ENCODE results near the gene CCDC57.

The CCDC57 gene

DNA sequence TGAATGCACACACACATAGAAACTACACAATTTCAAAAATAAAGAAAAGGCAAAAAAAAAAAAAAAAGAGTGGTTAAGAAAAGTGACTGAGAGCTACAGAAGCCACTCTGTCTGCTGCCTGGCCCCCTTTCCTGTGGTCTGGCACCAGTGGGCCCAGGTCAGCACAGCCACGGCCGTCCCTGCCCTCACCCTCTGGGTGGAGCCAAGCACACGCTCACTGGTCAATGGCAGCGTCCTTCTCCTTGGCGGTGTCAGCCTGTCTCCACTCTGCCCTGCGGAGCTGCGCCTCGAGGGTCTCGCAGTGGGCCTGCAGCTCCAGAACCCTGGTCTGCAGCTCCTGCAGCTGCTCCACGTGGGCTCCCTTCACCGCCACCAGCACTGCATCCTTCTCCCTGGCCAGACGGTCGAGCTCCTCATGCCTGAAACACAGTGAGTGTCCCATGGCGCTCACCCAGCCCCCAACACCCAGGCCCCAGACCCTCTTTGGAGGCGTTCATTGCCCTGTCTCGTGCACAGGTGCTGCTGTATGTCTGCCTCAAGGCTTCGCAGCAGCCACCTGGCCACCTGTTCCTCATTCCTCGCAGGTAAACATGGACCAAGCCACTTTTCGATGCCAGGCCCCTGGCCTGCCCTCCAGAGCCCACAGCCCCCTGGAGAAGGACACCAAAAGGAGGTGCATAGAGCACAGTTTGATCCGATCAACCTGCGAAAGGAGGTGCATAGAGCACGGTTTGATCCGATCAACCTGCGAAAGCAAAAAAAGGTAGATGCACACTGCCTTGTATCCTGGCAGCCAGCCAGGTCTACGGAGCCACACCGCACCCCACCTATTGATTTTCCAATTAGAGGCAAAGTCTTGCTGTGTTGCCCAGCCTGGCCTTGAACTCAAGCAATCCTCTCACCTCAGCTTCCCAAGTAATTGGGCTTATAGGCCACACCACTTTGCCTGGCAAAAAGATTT lies 24.4 kb downstream of the CCDC57 start:
- H3K4me2 ChIP-seq (ENCODE audit: low read depth, low read length), result no peak overlapping the region
- no peak overlapping the region for H3K9ac ChIP-seq (ENCODE audit: low read length)
- H3K4me1 ChIP-seq (ENCODE audit: low read length), result no peaks in the 10 kb centered on the region
- no peaks in the 10 kb centered on the region for H3K79me2 ChIP-seq (ENCODE audit: low read length)
- H3F3A ChIP-seq (ENCODE audit: insufficient read depth, low read length), result no peaks in the 10 kb centered on the region
- H2AFZ ChIP-seq (ENCODE audit: low read length), result no peak overlapping the region
- H3K9me3 ChIP-seq (replicated peaks; ENCODE audit: insufficient read depth, low read length), result no peaks in the 10 kb centered on the region
- H3K27me3 ChIP-seq (replicated peaks; ENCODE audit: insufficient read depth, low read length), result no peaks in the 10 kb centered on the region
- no peaks in the 10 kb centered on the region for H3K36me3 ChIP-seq (replicated peaks; ENCODE audit: insufficient read depth, low read length)
- H3K4me3 ChIP-seq (ENCODE audit: low read length), result no peak overlapping the region
- no peaks in the 10 kb centered on the region for H3K9me2 ChIP-seq (replicated peaks; ENCODE audit: insufficient read depth, low read length)
- TF ChIP-seq EZH2 (optimal IDR thresholded peaks at IDR 0.05; ENCODE audit: low read depth, low read length), result no peak
- no peak for TF ChIP-seq EZH2phosphoT487 (IDR thresholded peaks at IDR 0.05; ENCODE audit: low read length)
- TF ChIP-seq, protein P1, sequence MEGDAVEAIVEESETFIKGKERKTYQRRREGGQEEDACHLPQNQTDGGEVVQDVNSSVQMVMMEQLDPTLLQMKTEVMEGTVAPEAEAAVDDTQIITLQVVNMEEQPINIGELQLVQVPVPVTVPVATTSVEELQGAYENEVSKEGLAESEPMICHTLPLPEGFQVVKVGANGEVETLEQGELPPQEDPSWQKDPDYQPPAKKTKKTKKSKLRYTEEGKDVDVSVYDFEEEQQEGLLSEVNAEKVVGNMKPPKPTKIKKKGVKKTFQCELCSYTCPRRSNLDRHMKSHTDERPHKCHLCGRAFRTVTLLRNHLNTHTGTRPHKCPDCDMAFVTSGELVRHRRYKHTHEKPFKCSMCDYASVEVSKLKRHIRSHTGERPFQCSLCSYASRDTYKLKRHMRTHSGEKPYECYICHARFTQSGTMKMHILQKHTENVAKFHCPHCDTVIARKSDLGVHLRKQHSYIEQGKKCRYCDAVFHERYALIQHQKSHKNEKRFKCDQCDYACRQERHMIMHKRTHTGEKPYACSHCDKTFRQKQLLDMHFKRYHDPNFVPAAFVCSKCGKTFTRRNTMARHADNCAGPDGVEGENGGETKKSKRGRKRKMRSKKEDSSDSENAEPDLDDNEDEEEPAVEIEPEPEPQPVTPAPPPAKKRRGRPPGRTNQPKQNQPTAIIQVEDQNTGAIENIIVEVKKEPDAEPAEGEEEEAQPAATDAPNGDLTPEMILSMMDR (IDR thresholded peaks at IDR 0.05; ENCODE audit: low read length), result no peak
- DNase-seq, result no peak
- H3K27ac ChIP-seq (ENCODE audit: low read length), result no peak overlapping the region
- no peaks in the 10 kb centered on the region for H4K20me1 ChIP-seq (ENCODE audit: insufficient read depth, low read length)

DNA sequence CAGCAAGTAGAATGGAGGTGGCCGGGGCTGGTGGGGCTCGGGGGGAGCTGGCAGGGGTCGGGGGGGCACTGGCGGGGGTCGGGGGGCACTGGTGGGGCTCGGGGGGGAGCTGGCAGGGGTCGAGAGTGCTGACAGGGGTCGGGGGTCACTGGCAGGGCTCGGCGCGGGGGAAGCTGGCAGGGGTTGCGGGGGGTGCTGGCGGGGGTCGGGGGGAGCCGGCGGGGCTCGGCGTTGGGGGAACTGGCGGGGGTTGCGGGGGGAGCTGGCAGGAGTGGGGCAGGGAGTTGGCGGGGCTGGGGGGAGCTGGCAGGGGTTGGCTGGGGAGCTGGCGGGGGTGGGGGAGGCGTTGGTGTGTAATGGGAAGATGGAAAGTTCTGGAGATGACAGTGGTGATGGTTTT lies 25.1 kb downstream of the CCDC57 start:
- H3K27ac ChIP-seq (ENCODE audit: low read length), result no peak overlapping the region
- DNase-seq, result no peak
- no peak for TF ChIP-seq EZH2 (optimal IDR thresholded peaks at IDR 0.05; ENCODE audit: low read depth, low read length)
- TF ChIP-seq, protein P1 (IDR thresholded peaks at IDR 0.05; ENCODE audit: low read length), result no peak
- TF ChIP-seq EZH2phosphoT487 (IDR thresholded peaks at IDR 0.05; ENCODE audit: low read length), result no peak
- no peaks in the 10 kb centered on the region for H3K79me2 ChIP-seq (ENCODE audit: low read length)
- H3F3A ChIP-seq (ENCODE audit: insufficient read depth, low read length), result no peaks in the 10 kb centered on the region
- no peak overlapping the region for H2AFZ ChIP-seq (ENCODE audit: low read length)
- no peak overlapping the region for H3K4me2 ChIP-seq (ENCODE audit: low read depth, low read length)
- no peaks in the 10 kb centered on the region for H3K27me3 ChIP-seq (replicated peaks; ENCODE audit: insufficient read depth, low read length)
- no peak overlapping the region for H3K9ac ChIP-seq (ENCODE audit: low read length)
- no peaks in the 10 kb centered on the region for H3K9me3 ChIP-seq (replicated peaks; ENCODE audit: insufficient read depth, low read length)
- H4K20me1 ChIP-seq (ENCODE audit: insufficient read depth, low read length), result no peaks in the 10 kb centered on the region
- H3K4me3 ChIP-seq (ENCODE audit: low read length), result no peak overlapping the region
- no peaks in the 10 kb centered on the region for H3K4me1 ChIP-seq (ENCODE audit: low read length)
- no peaks in the 10 kb centered on the region for H3K9me2 ChIP-seq (replicated peaks; ENCODE audit: insufficient read depth, low read length)
- H3K36me3 ChIP-seq (replicated peaks; ENCODE audit: insufficient read depth, low read length), result no peaks in the 10 kb centered on the region

DNA sequence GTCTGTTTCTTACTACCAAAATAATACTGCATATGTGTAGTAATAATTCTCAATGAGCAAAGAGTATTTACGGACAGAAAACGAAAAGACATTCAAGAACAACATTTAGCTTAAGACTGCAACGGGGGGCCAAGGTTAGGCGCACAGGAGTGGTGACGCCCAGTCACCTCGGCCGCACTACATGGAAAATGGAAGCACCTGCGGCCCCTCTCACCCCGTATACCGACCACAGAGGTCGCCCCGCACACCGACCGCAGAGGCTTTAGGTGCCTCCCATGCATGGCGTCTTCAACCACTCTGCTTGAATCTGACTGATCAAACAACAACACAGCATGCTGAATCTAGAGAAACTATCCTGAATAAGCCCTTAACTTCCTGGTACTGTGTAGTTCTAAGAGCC lies 26.4 kb downstream of the CCDC57 start:
- TF ChIP-seq, protein P1 (IDR thresholded peaks at IDR 0.05; ENCODE audit: low read length), result no peak
- TF ChIP-seq EZH2phosphoT487 (IDR thresholded peaks at IDR 0.05; ENCODE audit: low read length) (no peak), EZH2 (optimal IDR thresholded peaks at IDR 0.05; ENCODE audit: low read depth, low read length) (no peak)
- no peak overlapping the region for H3K9ac ChIP-seq (ENCODE audit: low read length)
- no peak for DNase-seq
- H3K9me2 ChIP-seq (replicated peaks; ENCODE audit: insufficient read depth, low read length), result no peaks in the 10 kb centered on the region
- no peaks in the 10 kb centered on the region for H3F3A ChIP-seq (ENCODE audit: insufficient read depth, low read length)
- no peaks in the 10 kb centered on the region for H3K27me3 ChIP-seq (replicated peaks; ENCODE audit: insufficient read depth, low read length)
- no peaks in the 10 kb centered on the region for H3K4me1 ChIP-seq (ENCODE audit: low read length)
- no peak overlapping the region for H3K27ac ChIP-seq (ENCODE audit: low read length)
- H3K4me2 ChIP-seq (ENCODE audit: low read depth, low read length), result no peak overlapping the region
- no peaks in the 10 kb centered on the region for H3K79me2 ChIP-seq (ENCODE audit: low read length)
- no peak overlapping the region for H2AFZ ChIP-seq (ENCODE audit: low read length)
- no peaks in the 10 kb centered on the region for H4K20me1 ChIP-seq (ENCODE audit: insufficient read depth, low read length)
- H3K9me3 ChIP-seq (replicated peaks; ENCODE audit: insufficient read depth, low read length), result no peaks in the 10 kb centered on the region
- no peak overlapping the region for H3K4me3 ChIP-seq (ENCODE audit: low read length)
- H3K36me3 ChIP-seq (replicated peaks; ENCODE audit: insufficient read depth, low read length), result no peaks in the 10 kb centered on the region

Measured in MM.1S (cell line).